HG02981 (cell line): ENCODE data around the gene RASL11B.
"Not testable (repeated sequence)": the region's sequence is repeated elsewhere in the genome, so short reads cannot be mapped to it uniquely, and the experiment has no call there.

Experiments used
- ATAC-seq: cut with Tn5 transposase; IDR thresholded peaks from one replicate; pipeline ENCODE4 v1.9.1; 2021; ENCODE audit warnings: mild to moderate bottlenecking, moderate library complexity; ENCODE audit not compliant: unreplicated experiment

The RASL11B gene, protein sequence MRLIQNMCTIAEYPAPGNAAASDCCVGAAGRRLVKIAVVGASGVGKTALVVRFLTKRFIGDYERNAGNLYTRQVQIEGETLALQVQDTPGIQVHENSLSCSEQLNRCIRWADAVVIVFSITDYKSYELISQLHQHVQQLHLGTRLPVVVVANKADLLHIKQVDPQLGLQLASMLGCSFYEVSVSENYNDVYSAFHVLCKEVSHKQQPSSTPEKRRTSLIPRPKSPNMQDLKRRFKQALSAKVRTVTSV

GRCh38 chr4:52861879-52862616 is at the start of gene RASL11B:
Gene RASL11B (plus strand): TSS chr4:52862317. CDS start chr4:52862508, 191 bp downstream.
- peak; percentile 99 for ATAC-seq

DNA sequence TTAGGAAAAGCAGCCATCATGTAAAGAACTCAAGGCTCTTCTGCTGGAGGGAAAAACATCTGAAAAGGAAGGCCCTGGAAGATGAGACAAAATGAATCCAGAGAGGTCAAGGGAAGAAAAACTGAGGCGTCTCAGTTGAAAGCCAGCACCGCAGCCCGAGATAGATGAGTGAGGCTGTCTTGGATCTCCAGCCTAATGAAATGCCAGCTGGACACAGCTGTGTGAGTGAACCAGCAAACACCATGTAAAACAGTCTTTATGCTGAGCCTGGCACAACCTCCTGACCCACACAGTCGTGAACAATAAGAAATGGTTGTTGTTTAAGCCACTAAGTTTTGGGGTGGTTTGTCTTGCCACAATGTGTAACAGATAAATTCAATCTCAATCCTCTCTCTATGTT is 48.6 kb upstream of the RASL11B start:
- no peak for ATAC-seq

DNA sequence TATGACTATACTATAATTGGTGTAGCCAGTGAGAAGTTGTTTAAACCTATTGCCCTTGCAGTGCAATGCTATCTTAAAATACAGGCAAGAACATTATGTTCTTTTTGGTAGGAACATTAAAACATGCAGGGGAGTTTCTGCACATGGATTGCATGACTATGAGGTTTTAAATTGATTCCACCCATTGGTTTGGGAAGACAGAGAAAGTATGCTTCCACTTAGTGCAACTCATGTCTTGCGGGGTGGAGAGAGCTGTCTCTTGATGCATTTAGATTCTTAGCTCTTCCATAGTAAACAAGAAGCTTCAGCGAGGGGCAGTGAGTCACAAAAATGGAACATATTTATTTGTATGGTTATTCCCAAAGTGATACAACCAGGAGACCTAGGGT is 39.5 kb upstream of the RASL11B start:
- ATAC-seq, result no peak

- ATAC-seq, result no peak
These were observed 39.0 kb upstream of the RASL11B start for GRCh38 chr4:52822972-52823701.

DNA sequence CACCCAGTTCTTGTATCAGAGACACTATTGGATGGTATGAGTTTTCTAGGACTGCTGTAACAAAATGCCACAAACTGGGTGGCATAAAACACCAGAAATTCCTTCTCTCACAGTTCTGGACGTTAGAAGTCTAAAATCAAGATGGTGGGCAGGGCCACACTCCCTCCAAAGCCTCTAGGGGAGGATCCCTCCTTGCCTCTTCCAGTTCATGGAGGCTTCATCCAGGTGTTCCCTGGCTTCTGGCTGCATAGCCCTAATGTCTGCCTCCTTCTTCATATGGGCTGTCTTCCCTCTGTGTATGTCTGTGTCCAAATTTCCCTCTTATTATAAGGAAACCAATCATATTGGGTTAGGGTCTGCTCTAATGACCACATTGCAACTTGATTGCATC is 38.4 kb upstream of the RASL11B start:
- no peak for ATAC-seq

DNA sequence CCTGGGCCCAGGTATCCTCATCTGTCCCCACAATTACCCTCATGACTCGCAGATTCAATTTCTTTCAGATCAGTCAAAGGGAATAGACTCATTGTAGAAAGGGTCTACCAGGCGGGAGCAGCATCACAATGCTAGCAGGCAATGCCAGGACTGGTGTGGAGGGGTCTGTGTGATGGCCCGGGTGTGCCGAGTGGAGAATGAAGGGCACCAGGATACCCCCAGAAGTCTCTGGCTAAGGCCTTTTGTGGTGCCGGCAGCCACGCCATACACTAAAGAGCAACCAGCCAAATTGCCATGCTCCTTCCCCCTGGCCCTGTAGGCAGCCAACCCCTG is 37.9 kb upstream of the RASL11B start:
- ATAC-seq, result no peak

GRCh38 chr4:52824603-52825459 is 37.3 kb upstream of the RASL11B start:
- ATAC-seq, result no peak

DNA sequence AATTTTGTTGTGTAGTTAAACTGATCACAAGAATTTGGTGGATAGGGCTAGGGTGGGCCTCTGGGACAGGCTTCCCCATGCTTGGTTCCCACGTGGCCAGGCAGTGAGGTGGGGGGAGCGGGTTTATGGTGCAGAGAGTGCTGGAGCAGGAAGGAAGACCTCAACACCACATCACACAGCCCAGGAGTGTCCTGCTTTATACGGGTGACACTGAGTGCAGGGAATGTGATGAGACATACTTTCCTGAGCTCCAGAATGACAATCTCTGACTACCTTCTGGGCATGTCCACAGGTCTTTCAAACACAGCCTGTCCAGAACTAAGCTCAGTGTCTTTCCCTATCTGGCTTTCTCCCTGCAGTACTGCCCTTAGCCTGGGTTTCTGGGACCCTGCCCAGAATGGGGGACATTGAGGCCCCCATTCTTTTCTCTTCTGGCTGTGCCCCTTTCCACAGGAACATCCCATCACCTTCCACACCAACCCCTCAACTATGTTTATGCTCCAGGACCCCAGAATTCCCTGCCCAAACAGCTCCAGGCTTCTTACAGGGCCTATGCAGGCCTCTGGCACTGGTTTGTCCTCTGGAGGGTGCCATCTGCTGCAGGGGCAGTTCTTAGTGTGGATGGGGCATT is 36.5 kb upstream of the RASL11B start:
- ATAC-seq, result no peak

DNA sequence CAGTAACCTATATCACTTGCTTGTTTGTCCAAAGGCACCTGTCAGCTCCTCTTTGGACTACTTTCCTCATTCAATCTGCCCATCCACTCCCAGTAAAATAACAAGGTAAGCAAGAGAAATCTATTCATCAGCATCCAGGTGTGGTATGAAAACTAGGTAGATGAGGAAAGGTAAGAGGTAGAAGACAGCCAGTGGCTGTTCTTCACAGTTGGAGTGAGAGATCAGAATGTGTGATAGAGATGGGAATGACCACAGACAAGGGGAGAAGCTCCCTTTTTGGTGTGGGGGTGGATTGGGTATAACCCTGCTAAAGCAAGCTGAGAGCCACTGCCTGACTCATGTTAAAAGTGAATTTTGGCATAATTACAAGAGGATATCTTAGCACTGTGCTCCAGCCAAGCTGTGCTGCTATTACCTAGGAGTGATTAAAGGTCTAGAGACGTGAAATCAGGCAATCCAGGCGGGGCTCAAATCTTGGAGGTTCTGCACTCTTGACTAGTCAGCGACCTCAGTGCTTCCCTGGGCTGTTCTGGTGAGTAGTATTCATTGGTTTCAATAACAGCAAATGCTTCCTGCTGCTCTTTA is 28.1 kb upstream of the RASL11B start:
- no peak for ATAC-seq

DNA sequence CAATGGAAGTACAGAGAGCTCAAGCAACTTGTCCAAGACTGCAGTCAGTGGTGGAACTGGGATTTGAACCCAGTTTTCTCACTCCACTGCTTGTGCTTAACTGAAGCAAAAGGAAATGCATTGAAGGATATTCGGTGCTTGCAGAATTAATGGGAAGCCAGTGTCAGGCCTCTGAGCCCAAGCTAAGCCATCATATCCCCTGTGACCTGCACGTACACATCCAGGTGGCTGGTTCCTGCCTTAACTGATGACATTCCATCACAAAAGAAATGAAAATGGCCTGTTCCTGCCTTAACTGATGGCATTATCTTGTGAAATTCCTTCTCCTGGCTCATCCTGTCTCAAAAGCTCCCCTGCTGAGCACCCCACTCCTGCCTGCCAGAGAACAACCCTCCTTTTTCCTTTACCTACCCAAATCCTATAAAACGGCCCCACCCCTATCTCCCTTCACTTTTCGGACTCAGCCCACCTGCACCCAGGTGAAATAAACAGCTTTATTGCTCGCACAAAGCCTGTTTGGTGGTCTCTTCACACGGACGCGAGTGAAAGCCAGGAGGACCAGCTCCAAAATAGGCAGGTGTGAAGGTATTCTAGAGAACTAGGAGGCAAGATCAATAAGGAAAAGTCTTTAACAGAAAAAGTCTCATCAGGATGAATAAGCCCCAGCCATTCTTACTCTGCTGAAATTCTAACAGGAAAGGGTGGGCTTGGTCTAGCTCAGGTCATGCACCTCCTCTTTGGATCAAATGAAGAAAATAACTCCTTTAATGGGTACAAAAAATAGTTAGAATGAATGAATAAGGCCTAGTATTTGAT is 27.3 kb upstream of the RASL11B start:
- not testable (repeated sequence) for ATAC-seq

GRCh38 chr4:52836120-52836519 is 26.0 kb upstream of the RASL11B start:
- ATAC-seq, result no peak

DNA sequence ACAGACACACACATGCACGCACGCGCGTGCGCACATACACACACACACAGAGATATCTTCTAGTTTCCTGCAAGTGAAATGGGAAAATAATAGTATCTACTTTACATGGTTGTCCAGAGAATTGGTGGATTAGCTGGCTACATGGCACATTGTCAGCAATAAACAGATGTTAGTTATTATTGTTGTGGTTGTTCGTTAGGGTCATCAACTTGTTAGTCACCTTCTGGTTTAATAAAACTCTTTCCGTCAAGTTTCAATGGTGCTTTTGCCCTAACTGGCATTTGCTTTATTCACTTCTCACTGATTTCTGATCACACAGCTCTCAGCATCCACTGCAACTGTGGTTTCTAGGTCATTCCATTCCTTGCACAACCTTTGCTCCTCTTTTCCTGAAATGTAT is 25.4 kb upstream of the RASL11B start:
- no peak for ATAC-seq

- no peak for ATAC-seq
These were observed 24.2 kb upstream of the RASL11B start for GRCh38 chr4:52837716-52838558.

DNA sequence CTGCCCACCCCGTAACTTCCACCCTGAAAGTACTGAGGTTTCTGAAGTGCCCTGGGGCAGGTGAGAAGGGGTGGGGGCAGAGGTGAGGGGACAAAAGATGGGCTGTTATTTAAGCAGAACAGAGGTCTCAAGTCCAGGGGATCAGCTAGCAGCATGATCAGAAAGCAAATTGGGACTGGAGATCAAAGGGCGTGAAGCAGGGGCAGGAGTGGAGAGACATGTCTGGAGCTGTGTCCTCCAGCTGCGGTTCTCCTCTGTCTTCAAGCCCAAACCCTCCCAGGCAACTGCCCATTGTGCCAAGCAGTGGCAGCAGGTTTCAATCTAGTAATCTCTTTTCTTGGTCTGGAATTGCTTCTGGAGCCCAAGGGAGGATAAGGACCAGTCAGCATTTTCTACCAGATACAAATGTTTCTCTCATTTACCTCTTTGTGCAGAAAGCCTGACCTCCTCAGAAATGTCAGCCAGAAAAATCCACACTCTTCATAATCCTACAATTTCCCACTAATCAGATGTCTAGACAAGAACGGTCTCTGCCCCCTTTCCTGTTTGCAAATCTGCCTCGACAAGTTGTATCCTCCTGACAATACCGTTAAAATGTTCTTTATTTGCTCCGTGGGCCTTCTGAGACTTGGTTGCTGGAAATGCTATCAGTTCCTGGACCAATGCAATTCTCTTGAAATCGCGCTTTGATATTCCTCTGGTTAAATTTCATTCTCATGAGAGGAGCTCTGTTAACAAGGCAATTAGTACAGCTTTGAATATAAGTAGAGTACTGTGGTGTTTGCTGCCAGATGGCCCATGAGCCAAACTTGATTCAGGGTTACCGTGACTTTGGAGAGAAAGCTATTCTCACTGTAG is 23.2 kb upstream of the RASL11B start:
- ATAC-seq, result no peak

GRCh38 chr4:52840531-52841370 is 21.4 kb upstream of the RASL11B start:
- ATAC-seq, result no peak

GRCh38 chr4:52841682-52842456 is 20.2 kb upstream of the RASL11B start:
- ATAC-seq, result no peak
